Stimulated activated CD4-positive, alpha-beta T cell treated with anti-CD3 and anti-CD28 coated beads, Interleukin-12 subunit alpha, Interleukin-12 subunit beta, amount 100 ng/mL, for 48 hours (primary cell): ENCODE results near the gene DHX35.
A peak's percentile ranks its signal among the peaks of the same experiment; 100 is the strongest.
"Not testable (repeated sequence)": the region's sequence is repeated elsewhere in the genome, so short reads cannot be mapped to it uniquely, and the experiment has no call there.

Source experiments
- DNase-seq, 3 donors: peaks; one replicate each; pipeline ENCODE4 v3.0.0-alpha.2; 2020; ENCODE audit warnings: low read depth in 2 of 3, low spot score in 1 of 3

Gene DHX35

GRCh38 chr20:38975539-38976120 lies 13.5 kb downstream of the DHX35 start:
- no peak for DNase-seq

- no peak for DNase-seq
Observed at GRCh38 chr20:38979434-38979833, 17.3 kb downstream of the DHX35 start.

- DNase-seq, result no peak
Observed at GRCh38 chr20:38979842-38980241, 17.7 kb downstream of the DHX35 start.

- DNase-seq, result no peak
Observed at GRCh38 chr20:38982291-38982690, 20.1 kb downstream of the DHX35 start.

GRCh38 chr20:38985060-38985459 lies 22.9 kb downstream of the DHX35 start:
- DNase-seq, result no peak

GRCh38 chr20:38985603-38986170 lies 23.5 kb downstream of the DHX35 start:
- no peak for DNase-seq

- DNase-seq, result no peak
Observed at GRCh38 chr20:38986663-38987062, 24.5 kb downstream of the DHX35 start.

- no peak for DNase-seq
Observed at GRCh38 chr20:38987777-38988176, 25.6 kb downstream of the DHX35 start.

GRCh38 chr20:38990728-38991127 lies 28.6 kb downstream of the DHX35 start:
- no peak for DNase-seq

- DNase-seq, result no peak
Observed at GRCh38 chr20:38991814-38992704, 29.9 kb downstream of the DHX35 start.

- no peak for DNase-seq
Observed at GRCh38 chr20:38995536-38996044, 33.4 kb downstream of the DHX35 start.

- DNase-seq, result not testable (repeated sequence)
Observed at GRCh38 chr20:38996866-38997265, 34.7 kb downstream of the DHX35 start.

- peak; percentile 44 to 61 (median 58) for DNase-seq
Observed at GRCh38 chr20:38997622-38998021, 35.5 kb downstream of the DHX35 start.

GRCh38 chr20:38999217-38999616 lies 37.1 kb downstream of the DHX35 start:
- no peak for DNase-seq

- no peak for DNase-seq
Observed at GRCh38 chr20:38999965-39000910, 38.1 kb downstream of the DHX35 start.

- no peak for DNase-seq
Observed at GRCh38 chr20:39004508-39004907, 42.4 kb downstream of the DHX35 start.

- DNase-seq, result no peak
Observed at GRCh38 chr20:39009348-39009747, 47.2 kb downstream of the DHX35 start.

- no peak for DNase-seq
Observed at GRCh38 chr20:39010496-39010895, 48.4 kb downstream of the DHX35 start.

GRCh38 chr20:39013662-39014109 lies 51.5 kb downstream of the DHX35 start:
- no peak for DNase-seq

GRCh38 chr20:39016041-39016440 lies 53.9 kb downstream of the DHX35 start:
- no peak for DNase-seq

GRCh38 chr20:39016506-39016905 lies 54.4 kb downstream of the DHX35 start:
- DNase-seq, result no peak
